ENCODE results near the gene BORCS8.
"Not testable (repeated sequence)": the region's sequence is repeated elsewhere in the genome, so short reads cannot be mapped to it uniquely, and the experiment has no call there.

Gene BORCS8

GRCh38 chr19:19224852-19225494 is 33.0 kb upstream of the BORCS8 start:
- ChIA-PET POLR2A (ENCODE audit: low non-redundant PET) (no interaction called here), CTCF (interaction anchor here (0.6 to 1.4 kb wide), 9 partner anchors 9 to 224 kb away, joined by 3 to 7 read pairs (median 3); no protein-coding TSS in a partner anchor)
- peak; percentile 89 for TF ChIP-seq CTCF (conservative IDR thresholded peaks at IDR 0.05; ENCODE audit: low read depth)

GRCh38 chr19:19224150-19224851 is 32.3 kb upstream of the BORCS8 start:
- POLR2A ChIA-PET (ENCODE audit: low non-redundant PET): no interaction called here
- CTCF ChIA-PET: interaction anchor here (0.9 to 1.4 kb wide), 3 partner anchors 16 to 78 kb away, joined by 3 to 7 read pairs (median 3); no protein-coding TSS in a partner anchor
- H3K27ac ChIP-seq: no peak overlapping the region
- no peak for DNase-seq (ENCODE audit: low spot score)
- TF ChIP-seq CTCF (conservative IDR thresholded peaks at IDR 0.05; ENCODE audit: low read depth): no peak

More at GRCh38 chr19:19224852-19225494, 33.0 kb upstream of the BORCS8 start:
- H3K27ac ChIP-seq: no peak overlapping the region
- peak; percentile 84 for DNase-seq (ENCODE audit: low spot score)

GRCh38 chr19:19223636-19224035 is 31.7 kb upstream of the BORCS8 start:
- CTCF ChIA-PET: no interaction called here
- no peak for TF ChIP-seq CTCF (conservative IDR thresholded peaks at IDR 0.05; ENCODE audit: low read depth)
- POLR2A ChIA-PET (ENCODE audit: low non-redundant PET): no interaction called here
- no peak overlapping the region for H3K27ac ChIP-seq
- no peak for DNase-seq (ENCODE audit: low spot score)

- POLR2A ChIA-PET (ENCODE audit: low non-redundant PET): no interaction called here
- DNase-seq (ENCODE audit: low spot score): no peak
- H3K27ac ChIP-seq: no peak overlapping the region
- CTCF ChIA-PET: no interaction called here
- no peak for TF ChIP-seq CTCF (conservative IDR thresholded peaks at IDR 0.05; ENCODE audit: low read depth)
These were observed 31.1 kb upstream of the BORCS8 start for GRCh38 chr19:19223060-19223459.

- POLR2A ChIA-PET (ENCODE audit: low non-redundant PET): interaction anchor here (0.6 kb wide), 1 partner anchor 17 kb away, joined by 6 read pairs; no protein-coding TSS in a partner anchor
- H3K27ac ChIP-seq; DNase-seq (ENCODE audit: low spot score); CTCF ChIA-PET: not testable (repeated sequence)
These were observed 29.0 kb upstream of the BORCS8 start for GRCh38 chr19:19221000-19221399.

GRCh38 chr19:19218911-19219310 is 27.0 kb upstream of the BORCS8 start:
- ChIA-PET POLR2A (ENCODE audit: low non-redundant PET) (no interaction called here), CTCF (interaction anchor here (0.6 kb wide), 1 partner anchor 339 kb away, joined by 3 read pairs; no protein-coding TSS in a partner anchor)
- no peak for TF ChIP-seq CTCF (conservative IDR thresholded peaks at IDR 0.05; ENCODE audit: low read depth)
- no peak for DNase-seq (ENCODE audit: low spot score)
- no peak overlapping the region for H3K27ac ChIP-seq

- ChIA-PET CTCF (no interaction called here), POLR2A (ENCODE audit: low non-redundant PET) (no interaction called here)
- no peak overlapping the region for H3K27ac ChIP-seq
- no peak for TF ChIP-seq CTCF (conservative IDR thresholded peaks at IDR 0.05; ENCODE audit: low read depth)
- no peak for DNase-seq (ENCODE audit: low spot score)
These were observed 25.1 kb upstream of the BORCS8 start for GRCh38 chr19:19217099-19217498.

All from RWPE1 (cell line).